ENCODE results near the gene MMP21. TPM values are rescaled to one million over a fixed set of nuclear protein-coding genes. Genes with fewer than 3 reads are reported as not detected.

The MMP21 gene
- total and polyA plus RNA-seq, 4 donors = 0.17 to 0.54 (median 0.36) TPM

- DNase-seq (ENCODE audit: low read depth in 4 of 6, low spot score in 6 of 6) = no peak
- H3K36me3 ChIP-seq (ENCODE audit: control insufficient read depth, insufficient read depth, low read length) = peaks cover 13% of the 10 kb centered on the region
- no peaks in the 10 kb centered on the region for H3K9me3 ChIP-seq (ENCODE audit: control insufficient read depth, insufficient read depth, low read length)
- peaks cover 8% of the 10 kb centered on the region for H3K4me1 ChIP-seq (ENCODE audit: control insufficient read depth, insufficient read depth, low read length)
- no peaks in the 10 kb centered on the region for H3K27me3 ChIP-seq (ENCODE audit: control insufficient read depth, insufficient read depth, low read length)
- no peak overlapping the region for H3K27ac ChIP-seq (ENCODE audit: low read depth, low read length)
- H3K4me3 ChIP-seq (ENCODE audit: low read depth, low read length) = no peak overlapping the region
- WGBS (ENCODE audit: insufficient coverage) = 100% methylated on average over 1 of the region's 5 CpGs
Measured at GRCh38 chr10:125778556-125778955, 2.9 kb upstream of the MMP21 start.

- H3K27me3 ChIP-seq (ENCODE audit: control insufficient read depth, insufficient read depth, low read length) = no peaks in the 10 kb centered on the region
- H3K4me3 ChIP-seq (ENCODE audit: low read depth, low read length) = no peak overlapping the region
- H3K4me1 ChIP-seq (ENCODE audit: control insufficient read depth, insufficient read depth, low read length) = peaks cover 8% of the 10 kb centered on the region
- peaks cover 16% of the 10 kb centered on the region for H3K36me3 ChIP-seq (ENCODE audit: control insufficient read depth, insufficient read depth, low read length)
- no peaks in the 10 kb centered on the region for H3K9me3 ChIP-seq (ENCODE audit: control insufficient read depth, insufficient read depth, low read length)
- DNase-seq (ENCODE audit: low read depth in 4 of 6, low spot score in 6 of 6) = no peak
- H3K27ac ChIP-seq (ENCODE audit: low read depth, low read length) = no peak overlapping the region
- 93% methylated on average over 9 of the region's 9 CpGs for WGBS (ENCODE audit: insufficient coverage)
Measured at GRCh38 chr10:125777806-125778205, 2.2 kb upstream of the MMP21 start.

GRCh38 chr10:125774581-125775191 lies 935 bp downstream of the MMP21 start:
- H3K36me3 ChIP-seq (ENCODE audit: control insufficient read depth, insufficient read depth, low read length) = peaks cover 13% of the 10 kb centered on the region
- peaks cover 8% of the 10 kb centered on the region for H3K4me1 ChIP-seq (ENCODE audit: control insufficient read depth, insufficient read depth, low read length)
- H3K27ac ChIP-seq (ENCODE audit: low read depth, low read length) = no peak overlapping the region
- no peaks in the 10 kb centered on the region for H3K9me3 ChIP-seq (ENCODE audit: control insufficient read depth, insufficient read depth, low read length)
- DNase-seq (ENCODE audit: low read depth in 4 of 6, low spot score in 6 of 6) = no peak
- H3K27me3 ChIP-seq (ENCODE audit: control insufficient read depth, insufficient read depth, low read length) = no peaks in the 10 kb centered on the region
- 93% methylated on average over 32 of the region's 32 CpGs for WGBS (ENCODE audit: insufficient coverage)
- no peak overlapping the region for H3K4me3 ChIP-seq (ENCODE audit: low read depth, low read length)

- H3K9me3 ChIP-seq (ENCODE audit: control insufficient read depth, insufficient read depth, low read length) = no peaks in the 10 kb centered on the region
- no peak overlapping the region for H3K27ac ChIP-seq (ENCODE audit: low read depth, low read length)
- 64% methylated on average over 69 of the region's 75 CpGs for WGBS (ENCODE audit: insufficient coverage)
- peaks cover 19% of the 10 kb centered on the region for H3K36me3 ChIP-seq (ENCODE audit: control insufficient read depth, insufficient read depth, low read length)
- DNase-seq (ENCODE audit: low read depth in 4 of 6, low spot score in 6 of 6) = no peak
- H3K4me1 ChIP-seq (ENCODE audit: control insufficient read depth, insufficient read depth, low read length) = peaks cover 10% of the 10 kb centered on the region
- no peaks in the 10 kb centered on the region for H3K27me3 ChIP-seq (ENCODE audit: control insufficient read depth, insufficient read depth, low read length)
- no peak overlapping the region for H3K4me3 ChIP-seq (ENCODE audit: low read depth, low read length)
Measured at GRCh38 chr10:125773687-125774543, 1.7 kb downstream of the MMP21 start.

GRCh38 chr10:125772864-125773180 lies 2.8 kb downstream of the MMP21 start:
- 96% methylated on average over 11 of the region's 11 CpGs for WGBS (ENCODE audit: insufficient coverage)
- H3K4me3 ChIP-seq (ENCODE audit: low read depth, low read length) = no peak overlapping the region

GRCh38 chr10:125772112-125772863 lies 3.3 kb downstream of the MMP21 start:
- DNase-seq (ENCODE audit: low read depth in 4 of 6, low spot score in 6 of 6) = no peak
- Histone ChIP-seq H3K4me1 (ENCODE audit: control insufficient read depth, insufficient read depth, low read length) (peaks cover 11% of the 10 kb centered on the region), H3K36me3 (ENCODE audit: control insufficient read depth, insufficient read depth, low read length) (peaks cover 19% of the 10 kb centered on the region), H3K27ac (ENCODE audit: low read depth, low read length) (no peak overlapping the region), H3K9me3 (ENCODE audit: control insufficient read depth, insufficient read depth, low read length) (no peaks in the 10 kb centered on the region), H3K27me3 (ENCODE audit: control insufficient read depth, insufficient read depth, low read length) (no peaks in the 10 kb centered on the region), H3K4me3 (ENCODE audit: low read depth, low read length) (no peak overlapping the region)
- WGBS (ENCODE audit: insufficient coverage) = 97% methylated on average over 17 of the region's 28 CpGs

More at GRCh38 chr10:125772864-125773180, 2.8 kb downstream of the MMP21 start:
- DNase-seq (ENCODE audit: low read depth in 4 of 6, low spot score in 6 of 6) = no peak
- Histone ChIP-seq H3K27me3 (ENCODE audit: control insufficient read depth, insufficient read depth, low read length) (no peaks in the 10 kb centered on the region), H3K4me1 (ENCODE audit: control insufficient read depth, insufficient read depth, low read length) (peaks cover 11% of the 10 kb centered on the region), H3K27ac (ENCODE audit: low read depth, low read length) (no peak overlapping the region), H3K9me3 (ENCODE audit: control insufficient read depth, insufficient read depth, low read length) (no peaks in the 10 kb centered on the region), H3K36me3 (ENCODE audit: control insufficient read depth, insufficient read depth, low read length) (peaks cover 19% of the 10 kb centered on the region)

GRCh38 chr10:125770844-125771243 lies 4.8 kb downstream of the MMP21 start:
- Histone ChIP-seq H3K36me3 (ENCODE audit: control insufficient read depth, insufficient read depth, low read length) (peaks cover 27% of the 10 kb centered on the region), H3K9me3 (ENCODE audit: control insufficient read depth, insufficient read depth, low read length) (no peaks in the 10 kb centered on the region), H3K27ac (ENCODE audit: low read depth, low read length) (no peak overlapping the region), H3K4me3 (ENCODE audit: low read depth, low read length) (no peak overlapping the region), H3K4me1 (ENCODE audit: control insufficient read depth, insufficient read depth, low read length) (peaks cover 10% of the 10 kb centered on the region), H3K27me3 (ENCODE audit: control insufficient read depth, insufficient read depth, low read length) (no peaks in the 10 kb centered on the region)
- 98% methylated on average over 4 of the region's 5 CpGs for WGBS (ENCODE audit: insufficient coverage)
- no peak for DNase-seq (ENCODE audit: low read depth in 4 of 6, low spot score in 6 of 6)

GRCh38 chr10:125769175-125769574 lies 6.4 kb downstream of the MMP21 start:
- H3K9me3 ChIP-seq (ENCODE audit: control insufficient read depth, insufficient read depth, low read length) = no peaks in the 10 kb centered on the region
- WGBS (ENCODE audit: insufficient coverage) = 97% methylated on average over 12 of the region's 12 CpGs
- H3K36me3 ChIP-seq (ENCODE audit: control insufficient read depth, insufficient read depth, low read length) = peaks cover 34% of the 10 kb centered on the region
- H3K27me3 ChIP-seq (ENCODE audit: control insufficient read depth, insufficient read depth, low read length) = no peaks in the 10 kb centered on the region
- peaks cover 3% of the 10 kb centered on the region for H3K4me1 ChIP-seq (ENCODE audit: control insufficient read depth, insufficient read depth, low read length)
- no peak overlapping the region for H3K4me3 ChIP-seq (ENCODE audit: low read depth, low read length)
- no peak for DNase-seq (ENCODE audit: low read depth in 4 of 6, low spot score in 6 of 6)
- H3K27ac ChIP-seq (ENCODE audit: low read depth, low read length) = peak overlapping the region; percentile 13

GRCh38 chr10:125768219-125768855 lies 7.3 kb downstream of the MMP21 start:
- peak; percentile 6 to 74 (median 16) for DNase-seq (ENCODE audit: low read depth in 4 of 6, low spot score in 6 of 6)
- Histone ChIP-seq H3K36me3 (ENCODE audit: control insufficient read depth, insufficient read depth, low read length) (peaks cover 32% of the 10 kb centered on the region), H3K9me3 (ENCODE audit: control insufficient read depth, insufficient read depth, low read length) (no peaks in the 10 kb centered on the region), H3K27ac (ENCODE audit: low read depth, low read length) (peak overlapping the region; percentile 59), H3K27me3 (ENCODE audit: control insufficient read depth, insufficient read depth, low read length) (no peaks in the 10 kb centered on the region), H3K4me1 (ENCODE audit: control insufficient read depth, insufficient read depth, low read length) (peaks cover 3% of the 10 kb centered on the region), H3K4me3 (ENCODE audit: low read depth, low read length) (no peak overlapping the region)
- 44% methylated on average over 1 of the region's 4 CpGs for WGBS (ENCODE audit: insufficient coverage)

Data from spinal cord (tissue), 10 donors.